HepG2 (cell line): ENCODE data around the gene NKX6-2. TPM values are rescaled to one million over a fixed set of nuclear protein-coding genes. Genes with fewer than 3 reads are reported as not detected.

ENCODE experiments used
- ATAC-seq: fragments of 200-7000 bp; cut with Tn5 transposase; 3 replicates; pipeline ENCODE4 v1.9.1; 2020; ENCODE audit warnings: mild to moderate bottlenecking, moderate library complexity
- BruUV-seq: library from RNA; stranded (reverse); fragments of 400-500 nt; replicated peaks from 2 replicates; lab custom pipeline; 2021; lab: Mats Ljungman, UMichigan
- CTCF ChIA-PET: fragments of 300-600 bp; formaldehyde crosslinking; extraction: SDS; loops from one replicate; lab custom pipeline; 2021; ENCODE audit warnings: low total read pairs, inconsistent platforms, low intra/inter-chr PET ratio; lab: Yijun Ruan, JAX
- POLR2A ChIA-PET: fragments of 350-600 bp; sonication (Branson Sonifier 250); formaldehyde crosslinking; loops from one replicate; lab custom pipeline; 2020; ENCODE audit warnings: antibody characterized with exemption, inconsistent platforms; lab: Yijun Ruan, JAX
- DNase-seq: peaks from one replicate; pipeline ENCODE4 v3.0.0-alpha.2; 2015; ENCODE audit warnings: low spot score
- FAIRE-seq: peaks from 3 replicates; lab custom pipeline; 2011; peaks lifted over from hg19 to GRCh38; lab: Jason Lieb, UNC
- H2AFZ ChIP-seq: one replicate; pipeline ENCODE4 v1.6.1; 2011; ENCODE audit warnings: low read length, inconsistent platforms
- H3K27ac ChIP-seq: fragments of 300-600 bp; 3 replicates; pipeline ENCODE4 v1.8.0; 2011; ENCODE audit warnings: mixed run types, mild to moderate bottlenecking, mixed read lengths, low read length, inconsistent platforms; ENCODE audit not compliant: insufficient read depth; ENCODE audit errors: extremely low read length
- H3K27me3 ChIP-seq, 2 experiments: fragments of 200-600 bp in 1 of 2; 2 replicates in 1 of 2; 3 replicates in 1 of 2; pipeline versions ENCODE4 v1.6.0 to v1.8.0; 2011; ENCODE audit warnings: low read length in 2 of 2, mild to moderate bottlenecking in 2 of 2, moderate library complexity in 2 of 2, inconsistent platforms in 1 of 2; ENCODE audit not compliant: insufficient read depth in 2 of 2, control insufficient read depth in 1 of 2
- H3K36me3 ChIP-seq, 2 experiments: fragments of 200-600 bp in 1 of 2; replicated peaks in 1 of 2; 2 replicates in 1 of 2; 3 replicates in 1 of 2; pipeline versions ENCODE4 v1.5.1 to v1.8.0; 2011; ENCODE audit warnings: low read length in 2 of 2, inconsistent platforms in 1 of 2; ENCODE audit not compliant: insufficient read depth in 2 of 2, control insufficient read depth in 1 of 2
- H3K4me1 ChIP-seq: 2 replicates; pipeline ENCODE4 v1.5.1; 2012; ENCODE audit warnings: low read length, inconsistent platforms; ENCODE audit not compliant: insufficient read depth
- H3K4me2 ChIP-seq: 2 replicates; pipeline ENCODE4 v1.6.0; 2011; ENCODE audit warnings: low read depth, low read length, inconsistent platforms
- H3K4me3 ChIP-seq, 3 experiments: fragments of 200-600 bp in 1 of 3; sonication (generic), shearing (Covaris generic) in 1 of 3; replicated peaks in 1 of 3; 2 replicates each; pipeline ENCODE4 v1.5.1; 2011 to 2016; ENCODE audit warnings: low read length in 3 of 3, inconsistent platforms in 2 of 3, low read depth in 2 of 3, mild to moderate bottlenecking in 2 of 3, control low read depth in 1 of 3, mixed read lengths in 1 of 3; ENCODE audit not compliant: insufficient read depth in 1 of 3
- H3K79me2 ChIP-seq: one replicate; pipeline ENCODE4 v1.6.1; 2011; ENCODE audit warnings: low read length, inconsistent platforms; ENCODE audit not compliant: insufficient read depth
- H3K9ac ChIP-seq: 2 replicates; pipeline ENCODE4 v1.6.0; 2011; ENCODE audit warnings: mild to moderate bottlenecking, low read depth, low read length, inconsistent platforms; ENCODE audit not compliant: insufficient read depth
- H3K9me3 ChIP-seq: 2 replicates; pipeline ENCODE4 v1.5.1; 2012; ENCODE audit warnings: mild to moderate bottlenecking, low read length
- H4K20me1 ChIP-seq: 2 replicates; pipeline ENCODE4 v1.6.0; 2011; ENCODE audit warnings: inconsistent platforms, mild to moderate bottlenecking, low read length, moderate library complexity; ENCODE audit not compliant: insufficient read depth
- CHCHD3 ChIP-seq: sonication (generic); formaldehyde crosslinking; IDR thresholded peaks from 2 replicates; pipeline ENCODE4 v1.8.0; 2022; ENCODE audit warnings: mild to moderate bottlenecking, missing genetic modification reagents, moderate library complexity
- GPBP1L1 ChIP-seq: sonication (generic); formaldehyde crosslinking; IDR thresholded peaks from 2 replicates; pipeline ENCODE4 v1.5.0; 2020; ENCODE audit warnings: mild to moderate bottlenecking, missing genetic modification reagents
- PAF1 ChIP-seq: IDR thresholded peaks from 2 replicates; pipeline ENCODE4 v1.6.1; 2016; ENCODE audit warnings: missing genetic modification reagents, missing compliant biosample characterization
- POLR2A ChIP-seq, 2 experiments: IDR thresholded peaks; 2 replicates each; pipeline ENCODE4 v1.6.1; 2011; ENCODE audit warnings: low read depth in 2 of 2, low read length in 2 of 2, mild to moderate bottlenecking in 1 of 2, moderate library complexity in 1 of 2; ENCODE audit not compliant: insufficient read depth in 1 of 2
- RFX5 ChIP-seq: IDR thresholded peaks from 2 replicates; pipeline ENCODE4 v1.6.1; 2011; ENCODE audit warnings: low read depth, low read length, improper control_type of control experiment
- RFXANK ChIP-seq: IDR thresholded peaks from 2 replicates; pipeline ENCODE4 v1.6.1; 2016
- ZNF580 ChIP-seq: IDR thresholded peaks from 2 replicates; pipeline ENCODE4 v1.6.1; 2016; ENCODE audit warnings: low read depth, borderline replicate concordance
- ZNF713 ChIP-seq: sonication (generic); formaldehyde crosslinking; IDR thresholded peaks from 2 replicates; pipeline ENCODE4 v1.4.0; 2020; ENCODE audit warnings: mild to moderate bottlenecking, missing genetic modification reagents
- ZNF790 ChIP-seq: sonication (generic); formaldehyde crosslinking; IDR thresholded peaks from 2 replicates; pipeline ENCODE4 v1.8.0; 2022; ENCODE audit warnings: missing genetic modification reagents, mild to moderate bottlenecking, borderline replicate concordance
- WGBS: methylation state at CpG from one replicate; pipeline ENCODE4 v1.1.6; 2017; ENCODE audit warnings: low lambda C conversion rate; 5-methylcytosine and 5-hydroxymethylcytosine counted together
- in situ Hi-C: cut with HindIII; loops from 2 replicates; pipeline ENCODE4 v1.10.0; 2017; ENCODE audit warnings: low pct_unique_long_range_greater_than_20kb; ENCODE audit not compliant: extremely low pct_ligation_motif_present
- intact Hi-C: fragments of 100-400 bp; cut with micrococcal nuclease; formaldehyde crosslinking; loops from one replicate; pipeline ENCODE4 v1.10.0; 2022; ENCODE audit not compliant: unreplicated experiment
- polyA plus RNA-seq, 8 experiments: library from polyadenylated mRNA; depleted of rRNA in 3 of 8; stranded (reverse) in 7 of 8; unstranded in 1 of 8; fragments of >200 nt; fragmentation: Illumina TruSeq in 4 of 8; extraction: Trizol in 4 of 8; gene quantifications; 2 replicates each; pipeline versions ENCODE4 v1.2.1 to v1.2.3, GENCODE V29; 2011 to 2016; ENCODE audit warnings: low read depth in 4 of 8, missing spikeins in 1 of 8, mixed read lengths in 1 of 8; ENCODE audit not compliant: insufficient read depth in 1 of 8
- total RNA-seq, 5 experiments: library from RNA; depleted of rRNA; stranded (reverse); fragments of >200 nt; fragmentation: Illumina TruSeq; extraction: Trizol; gene quantifications; 2 replicates each; pipeline ENCODE4 v1.2.3, GENCODE V29; 2016; ENCODE audit warnings: low read depth in 1 of 5
- TF ChIP-seq, protein P1 (sequence below): sonication (generic); formaldehyde crosslinking; IDR thresholded peaks from 2 replicates; pipeline ENCODE4 v1.4.0; 2020; ENCODE audit warnings: low read depth, mild to moderate bottlenecking, missing genetic modification reagents
- TF ChIP-seq, protein P2 (sequence below): sonication (generic); formaldehyde crosslinking; IDR thresholded peaks from 2 replicates; pipeline ENCODE4 v1.4.0; 2020; ENCODE audit warnings: missing genetic modification reagents; ENCODE audit errors: not compliant biosample characterization
- TF ChIP-seq, protein P3 (sequence below): IDR thresholded peaks from 2 replicates; pipeline ENCODE4 v1.6.1; 2016; ENCODE audit warnings: mild to moderate bottlenecking, missing biosample characterization, missing genetic modification reagents

NKX6-2 gene
- total and polyA plus RNA-seq, 2 of the 13 experiments (the other 11 are each of a cell fraction or from before 2014, with no cell fraction given): not detected

- intact Hi-C loops: no loop called here
- H3K4me3 ChIP-seq: no peak overlapping the region
- ATAC-seq (no peak), FAIRE-seq (no peak), DNase-seq (no peak)
- H3K9ac ChIP-seq: no peak overlapping the region
- H2AFZ ChIP-seq: no peak overlapping the region
- ChIA-PET CTCF (no interaction called here), POLR2A (no interaction called here)
- H3K9me3 ChIP-seq: no peaks in the 10 kb centered on the region
- WGBS: 25% methylated on average over 20 of the region's 38 CpGs
- BruUV-seq: no TSS peak
- in situ Hi-C loops: no loop called here
- H3K36me3 ChIP-seq: no peaks in the 10 kb centered on the region
- no peaks in the 10 kb centered on the region for H3K4me1 ChIP-seq
- H3K27me3 ChIP-seq: peaks cover 8 to 55% of the 10 kb centered on the region in 2 experiments; a peak in 4 of 5 replicates
- H3K79me2 ChIP-seq: no peaks in the 10 kb centered on the region
- no peak overlapping the region for H3K27ac ChIP-seq
- TF ChIP-seq ZNF713 (CRISPR knock-in tag): no peak
- no peak for TF ChIP-seq ZNF790 (CRISPR knock-in tag)
- no peak for TF ChIP-seq PAF1
- no peak for TF ChIP-seq POLR2A (IDR thresholded peaks at IDR 0.05; ENCODE audit: insufficient read depth in 1 of 2, low read depth in 2 of 2, low read length in 2 of 2)
- TF ChIP-seq RFXANK: no peak
- TF ChIP-seq RFX5: no peak
- TF ChIP-seq CHCHD3 (CRISPR knock-in tag): no peak
- no peak overlapping the region for H3K4me2 ChIP-seq
- H4K20me1 ChIP-seq: no peaks in the 10 kb centered on the region
Measured at GRCh38 chr10:132809232-132810140, 23.5 kb upstream of the NKX6-2 start.

DNA sequence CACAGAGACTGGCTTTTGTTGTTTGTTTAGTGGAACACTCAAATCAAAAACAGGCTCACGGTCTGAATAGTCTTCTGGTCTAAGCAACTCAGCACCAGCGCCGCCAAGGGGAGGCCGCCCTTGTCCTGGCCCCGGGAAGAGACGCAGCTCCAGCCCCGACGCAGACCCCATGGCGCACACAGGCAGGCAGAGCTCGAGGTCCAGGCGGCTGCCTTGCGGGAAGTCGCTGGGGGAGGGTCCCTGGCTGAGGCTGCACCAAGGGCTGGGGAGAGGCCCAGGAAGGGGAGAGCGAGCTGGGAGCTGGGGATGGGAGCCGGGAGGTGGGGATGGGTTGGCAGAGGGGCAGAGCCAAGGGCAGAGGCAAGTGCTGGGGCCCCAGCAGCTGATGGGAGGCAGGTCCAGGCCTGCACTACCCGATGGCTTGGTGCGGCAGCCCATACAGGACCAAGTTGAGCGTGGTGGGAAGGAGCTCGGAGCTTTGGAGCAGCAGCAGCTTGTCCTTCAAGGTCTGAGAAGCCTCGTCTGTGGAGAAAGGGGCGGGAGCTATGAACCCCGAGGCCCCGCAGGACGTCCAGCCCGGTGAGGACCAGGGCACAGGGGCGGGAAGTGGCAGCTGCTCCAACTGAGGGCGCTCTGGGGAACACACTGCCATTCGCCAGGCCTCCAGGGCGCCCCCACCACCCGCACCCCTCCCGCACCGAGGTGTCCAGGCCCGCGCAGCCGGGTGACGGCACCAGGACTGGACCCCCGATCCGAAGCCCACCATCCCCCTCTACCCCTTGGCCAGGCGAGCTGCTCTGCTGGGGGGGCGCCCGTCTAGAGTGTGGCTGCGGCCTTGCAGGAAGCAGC is 22.7 kb upstream of the NKX6-2 start:
- WGBS: 64% methylated on average over 17 of the region's 42 CpGs
- TF ChIP-seq, protein P1, sequence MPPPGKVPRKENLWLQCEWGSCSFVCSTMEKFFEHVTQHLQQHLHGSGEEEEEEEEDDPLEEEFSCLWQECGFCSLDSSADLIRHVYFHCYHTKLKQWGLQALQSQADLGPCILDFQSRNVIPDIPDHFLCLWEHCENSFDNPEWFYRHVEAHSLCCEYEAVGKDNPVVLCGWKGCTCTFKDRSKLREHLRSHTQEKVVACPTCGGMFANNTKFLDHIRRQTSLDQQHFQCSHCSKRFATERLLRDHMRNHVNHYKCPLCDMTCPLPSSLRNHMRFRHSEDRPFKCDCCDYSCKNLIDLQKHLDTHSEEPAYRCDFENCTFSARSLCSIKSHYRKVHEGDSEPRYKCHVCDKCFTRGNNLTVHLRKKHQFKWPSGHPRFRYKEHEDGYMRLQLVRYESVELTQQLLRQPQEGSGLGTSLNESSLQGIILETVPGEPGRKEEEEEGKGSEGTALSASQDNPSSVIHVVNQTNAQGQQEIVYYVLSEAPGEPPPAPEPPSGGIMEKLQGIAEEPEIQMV (CRISPR knock-in tag): no peak
- TF ChIP-seq, protein P2, sequence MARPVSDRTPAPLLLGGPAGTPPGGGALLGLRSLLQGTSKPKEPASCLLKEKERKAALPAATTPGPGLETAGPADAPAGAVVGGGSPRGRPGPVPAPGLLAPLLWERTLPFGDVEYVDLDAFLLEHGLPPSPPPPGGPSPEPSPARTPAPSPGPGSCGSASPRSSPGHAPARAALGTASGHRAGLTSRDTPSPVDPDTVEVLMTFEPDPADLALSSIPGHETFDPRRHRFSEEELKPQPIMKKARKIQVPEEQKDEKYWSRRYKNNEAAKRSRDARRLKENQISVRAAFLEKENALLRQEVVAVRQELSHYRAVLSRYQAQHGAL: no peak
- TF ChIP-seq GPBP1L1 (no peak), ZNF580 (CRISPR knock-in tag) (no peak)
- TF ChIP-seq, protein P3, sequence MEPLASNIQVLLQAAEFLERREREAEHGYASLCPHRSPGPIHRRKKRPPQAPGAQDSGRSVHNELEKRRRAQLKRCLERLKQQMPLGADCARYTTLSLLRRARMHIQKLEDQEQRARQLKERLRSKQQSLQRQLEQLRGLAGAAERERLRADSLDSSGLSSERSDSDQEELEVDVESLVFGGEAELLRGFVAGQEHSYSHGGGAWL: no peak

More for the DNA sequence above, 22.7 kb upstream of the NKX6-2 start:
- H4K20me1 ChIP-seq: no peaks in the 10 kb centered on the region
- H3K27me3 ChIP-seq: peaks cover 8 to 51% of the 10 kb centered on the region in 2 experiments; a peak in 4 of 5 replicates
- ATAC-seq (no peak), FAIRE-seq (no peak), DNase-seq (no peak)
- no peaks in the 10 kb centered on the region for H3K79me2 ChIP-seq
- no peak overlapping the region for H3K9ac ChIP-seq
- ChIA-PET POLR2A (no interaction called here), CTCF (no interaction called here)
- H3K27ac ChIP-seq: no peak overlapping the region
- intact Hi-C loops: no loop called here
- no peak overlapping the region for H3K4me3 ChIP-seq
- no peak overlapping the region for H2AFZ ChIP-seq
- no peaks in the 10 kb centered on the region for H3K36me3 ChIP-seq
- H3K4me2 ChIP-seq: no peak overlapping the region
- in situ Hi-C loops: no loop called here
- no peaks in the 10 kb centered on the region for H3K4me1 ChIP-seq
- no peaks in the 10 kb centered on the region for H3K9me3 ChIP-seq
- BruUV-seq: no TSS peak
